GM18526 (cell line): ENCODE measurements around the gene CAMK1D.

ENCODE experiments used
- POLR2A ChIP-seq: IDR thresholded peaks from 3 replicates; pipeline ENCODE4 v1.6.1; 2011; ENCODE audit not compliant: insufficient read length; ENCODE audit errors: extremely low read depth

CAMK1D gene

GRCh38 chr10:12667052-12667451, 317.7 kb downstream of the CAMK1D start:
- TF ChIP-seq POLR2A = no peak

DNA sequence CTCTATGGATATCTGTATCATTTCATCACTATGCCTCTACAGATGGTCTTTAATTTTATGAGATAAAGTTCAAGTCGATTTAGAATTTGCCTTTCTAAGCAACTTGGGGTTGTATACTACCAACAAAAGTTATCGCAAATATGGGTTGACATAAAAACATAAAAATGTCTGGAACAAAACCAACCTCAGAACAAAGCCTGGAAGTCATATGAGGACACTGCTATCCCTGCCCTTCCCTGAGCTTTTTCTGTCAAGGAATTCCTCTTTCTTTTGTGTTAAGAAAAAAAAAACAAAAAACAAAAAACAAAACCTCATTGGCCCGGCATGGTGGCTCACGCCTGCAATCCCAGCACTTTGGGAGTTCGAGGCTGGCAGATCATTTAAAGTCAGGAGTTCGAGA, 319.3 kb downstream of the CAMK1D start:
- TF ChIP-seq POLR2A = no peak

- TF ChIP-seq POLR2A = no peak
These were observed 320.7 kb downstream of the CAMK1D start for GRCh38 chr10:12670004-12670403.

DNA sequence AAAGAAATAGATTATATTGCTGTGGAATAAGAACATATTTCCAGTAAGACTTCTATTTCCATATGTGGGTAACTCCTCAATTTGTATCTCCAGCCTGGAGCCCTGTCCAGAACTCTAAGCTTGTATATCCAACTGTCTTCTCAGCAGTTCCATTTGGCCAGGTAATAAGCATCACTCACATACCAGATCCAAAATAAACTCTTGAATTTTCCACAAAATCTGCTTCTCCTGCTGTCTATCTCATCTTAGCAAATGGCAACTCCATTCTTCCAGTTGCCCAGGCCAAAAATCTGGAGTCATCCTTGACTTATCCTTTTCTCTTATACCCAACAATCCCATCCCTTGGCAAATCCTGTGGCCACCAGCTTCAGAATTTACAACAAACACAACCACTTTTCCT, 325.8 kb downstream of the CAMK1D start:
- no peak for TF ChIP-seq POLR2A

- no peak for TF ChIP-seq POLR2A
These were observed 330.3 kb downstream of the CAMK1D start for GRCh38 chr10:12679636-12680035.

GRCh38 chr10:12681252-12681651, 331.9 kb downstream of the CAMK1D start:
- no peak for TF ChIP-seq POLR2A

DNA sequence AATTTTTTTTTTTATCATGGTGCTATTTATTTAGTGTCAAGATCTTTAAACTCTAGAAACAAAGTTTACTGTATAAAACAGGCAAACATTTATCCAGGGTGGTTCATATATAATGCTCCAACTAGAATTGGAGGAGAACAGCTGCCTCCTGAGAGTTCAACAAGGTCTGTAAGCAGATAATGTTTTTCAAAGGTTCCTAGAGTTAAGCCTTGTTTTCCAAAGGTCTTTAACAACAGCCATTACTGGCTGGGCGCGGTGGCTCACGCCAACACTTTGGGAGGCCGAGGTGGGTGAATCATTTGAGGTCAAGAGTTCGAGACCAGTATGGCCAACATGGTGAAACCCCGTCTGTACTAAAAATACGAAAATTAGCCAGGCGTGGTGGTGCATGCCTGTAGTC, 335.4 kb downstream of the CAMK1D start:
- no peak for TF ChIP-seq POLR2A

GRCh38 chr10:12685261-12686058, 336.1 kb downstream of the CAMK1D start:
- TF ChIP-seq POLR2A = no peak

DNA sequence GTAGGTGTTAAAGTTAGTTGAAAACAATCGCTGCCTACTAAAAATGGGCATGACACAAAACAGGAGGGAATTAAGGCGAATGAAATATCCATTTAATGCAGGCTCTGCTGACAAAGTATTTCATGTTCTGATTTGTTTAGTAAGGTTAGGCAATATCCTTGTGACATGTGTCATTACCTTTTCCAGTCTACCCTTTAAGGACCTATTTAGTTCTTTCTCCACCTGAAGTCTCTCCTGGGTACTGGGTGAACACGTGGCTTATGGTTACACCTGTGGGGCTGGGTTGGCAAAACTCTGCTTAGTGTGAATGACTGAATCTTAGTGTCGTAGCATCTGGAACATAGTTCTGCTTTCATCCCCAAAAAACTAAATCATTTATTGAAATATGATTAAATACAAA, 338.6 kb downstream of the CAMK1D start:
- no peak for TF ChIP-seq POLR2A

DNA sequence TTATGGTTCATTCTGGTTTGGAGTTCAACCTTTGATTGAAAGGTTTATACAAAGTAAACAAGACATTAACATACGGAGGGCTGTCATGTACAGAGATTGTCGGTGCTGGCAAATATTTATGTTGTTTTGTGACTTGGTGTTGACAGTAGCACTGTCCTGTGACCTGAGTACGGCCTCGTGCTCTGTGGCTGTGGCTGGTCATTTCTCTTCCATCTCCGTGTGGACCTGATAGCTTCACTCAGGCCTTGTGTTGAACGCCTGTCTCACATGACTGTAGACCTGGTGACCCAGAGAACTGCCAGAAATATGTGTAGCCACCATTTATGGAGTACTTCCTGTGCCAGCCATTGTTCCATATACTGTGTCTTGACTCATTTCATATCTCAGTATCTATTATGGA, 340.5 kb downstream of the CAMK1D start:
- no peak for TF ChIP-seq POLR2A

GRCh38 chr10:12690525-12691126, 341.3 kb downstream of the CAMK1D start:
- no peak for TF ChIP-seq POLR2A

DNA sequence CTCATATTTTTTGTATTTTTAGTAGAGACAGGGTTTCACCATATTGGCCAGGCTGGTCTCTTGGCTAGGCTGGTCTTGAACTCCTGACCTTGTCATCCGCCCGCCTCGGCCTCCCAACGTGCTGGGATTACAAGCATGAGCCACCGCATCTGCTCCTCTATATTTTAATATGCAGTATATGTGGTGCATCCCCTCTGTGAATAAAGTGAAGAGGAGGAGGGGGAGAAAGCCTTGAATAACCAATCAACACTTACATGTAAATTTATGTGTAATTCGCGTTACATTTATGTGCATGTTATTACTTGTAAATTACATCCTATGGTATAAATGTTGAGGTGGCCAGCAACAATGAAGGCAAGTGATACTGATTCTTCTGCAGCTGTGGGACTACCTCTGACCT, 342.2 kb downstream of the CAMK1D start:
- no peak for TF ChIP-seq POLR2A

GRCh38 chr10:12697764-12698163, 348.4 kb downstream of the CAMK1D start:
- TF ChIP-seq POLR2A = no peak

DNA sequence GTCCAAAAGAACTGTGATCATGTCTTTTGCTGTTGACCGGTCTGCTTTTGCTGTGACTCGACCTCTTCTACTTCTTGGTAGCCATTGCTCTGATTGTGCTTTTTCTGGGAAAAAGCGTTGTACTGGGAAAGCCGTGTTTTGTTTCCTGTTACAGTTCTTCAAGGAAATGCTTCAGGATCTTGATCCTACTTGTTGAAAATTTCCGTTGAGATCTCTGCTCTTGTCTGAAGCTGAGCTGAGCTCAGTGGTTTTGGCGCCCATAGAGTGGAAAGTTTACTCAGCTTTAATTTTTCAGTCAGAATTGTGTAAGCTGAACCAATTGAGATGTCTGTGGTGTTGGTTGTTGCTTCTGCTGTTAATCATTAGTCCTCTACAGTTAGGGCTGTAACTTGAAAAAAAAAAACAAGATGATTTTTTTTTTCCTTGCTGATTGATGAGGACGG, 349.9 kb downstream of the CAMK1D start:
- no peak for TF ChIP-seq POLR2A

DNA sequence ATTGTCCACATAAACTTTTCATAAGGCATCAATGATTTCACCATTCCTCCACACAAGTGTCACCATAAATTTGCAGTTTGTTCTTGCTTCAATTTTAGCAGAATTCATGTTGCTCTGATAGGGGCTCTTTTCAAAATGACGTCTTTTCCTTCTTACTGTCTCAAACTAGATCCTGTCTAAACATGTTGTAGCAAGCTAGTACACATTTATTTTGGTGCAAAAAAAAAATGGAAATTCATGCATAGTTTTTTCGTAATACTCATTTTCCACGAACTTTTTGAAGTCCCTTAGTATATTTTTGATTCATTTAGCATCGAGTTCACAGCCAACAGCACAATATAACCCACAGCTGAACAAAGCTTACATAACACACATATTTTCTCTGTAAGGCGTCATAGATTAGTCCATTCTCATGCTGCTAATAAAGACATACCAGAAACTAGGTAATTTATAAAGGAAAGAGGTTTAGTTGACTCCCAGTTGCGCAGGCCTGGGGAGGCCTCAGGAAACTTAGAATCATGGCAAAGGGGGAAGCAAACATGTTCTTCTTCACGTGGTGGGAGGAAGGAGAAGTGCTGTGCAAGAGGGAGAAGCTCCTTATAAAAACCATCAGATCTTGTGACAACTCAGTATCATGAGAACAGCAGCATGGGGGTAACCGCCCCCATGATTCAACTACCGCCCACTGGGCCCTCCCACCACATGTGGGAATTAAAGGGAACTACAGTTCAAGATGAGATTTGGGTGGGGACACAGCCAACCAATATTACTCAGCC, 350.6 kb downstream of the CAMK1D start:
- TF ChIP-seq POLR2A = no peak

DNA sequence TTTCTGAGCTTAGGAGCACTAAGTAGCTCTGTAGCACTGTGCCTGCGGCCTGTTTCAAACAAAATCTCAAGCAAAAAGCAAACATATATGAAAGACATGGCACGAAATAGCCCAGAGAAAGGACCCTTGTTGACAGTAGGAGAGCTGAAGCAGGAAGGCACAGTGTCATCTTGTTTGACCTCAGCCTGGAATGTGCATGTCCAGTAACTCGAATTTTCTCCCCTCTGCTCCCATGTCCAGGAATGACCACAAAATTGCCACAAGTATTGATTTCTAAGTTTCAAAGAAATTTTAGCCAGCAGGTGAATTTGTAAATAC, 351.2 kb downstream of the CAMK1D start:
- TF ChIP-seq POLR2A = no peak
